HTERT RPE-1 (cell line): ENCODE data around the gene OR4F6.

Experiments
- in situ Hi-C: fragments of 300-500 bp; cut with MboI; formaldehyde crosslinking; loops from 4 replicates; pipeline ENCODE4 v1.14.3; 2020; ENCODE audit warnings: low sequenced_read_pairs

Gene OR4F6

DNA sequence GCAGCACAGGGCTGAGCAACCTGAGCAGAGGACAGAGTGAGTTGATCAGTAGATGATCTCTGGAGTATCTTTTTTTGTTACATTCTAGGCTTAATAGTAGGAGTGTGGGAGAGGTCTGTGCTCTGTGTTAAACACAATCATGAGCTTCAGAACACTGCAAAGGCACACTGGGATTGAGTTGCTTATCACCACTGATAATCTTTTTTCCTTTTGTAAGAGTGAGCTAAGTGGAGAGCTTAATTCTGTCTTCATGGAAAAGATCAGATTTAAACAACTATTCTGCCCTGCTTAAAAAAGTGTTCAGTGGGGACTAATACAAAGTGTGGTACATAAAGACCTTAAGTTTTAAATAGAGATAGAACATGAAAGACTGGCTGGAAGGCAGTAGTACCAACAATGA, 1.1 kb downstream of the OR4F6 start:
- in situ Hi-C loops, result no loop called here

DNA sequence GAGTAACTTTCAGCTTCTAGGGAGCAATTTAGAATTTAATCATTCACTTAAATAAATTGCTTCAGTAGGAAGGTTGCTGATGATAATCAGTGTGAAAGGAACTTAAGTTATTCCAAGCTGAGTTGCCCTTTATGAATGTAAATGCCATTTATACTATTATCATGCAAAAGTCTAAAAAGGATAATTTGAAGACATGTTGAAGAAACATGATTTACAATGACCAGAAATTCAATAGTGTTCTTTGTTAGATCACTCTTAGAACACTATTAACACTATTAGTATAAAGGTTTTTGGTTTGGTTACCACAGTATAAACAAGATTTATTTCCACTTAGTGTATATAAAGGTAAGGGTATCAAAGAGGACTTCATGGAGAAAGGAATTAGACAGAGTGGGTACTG, 1.6 kb downstream of the OR4F6 start:
- in situ Hi-C loops, result no loop called here

DNA sequence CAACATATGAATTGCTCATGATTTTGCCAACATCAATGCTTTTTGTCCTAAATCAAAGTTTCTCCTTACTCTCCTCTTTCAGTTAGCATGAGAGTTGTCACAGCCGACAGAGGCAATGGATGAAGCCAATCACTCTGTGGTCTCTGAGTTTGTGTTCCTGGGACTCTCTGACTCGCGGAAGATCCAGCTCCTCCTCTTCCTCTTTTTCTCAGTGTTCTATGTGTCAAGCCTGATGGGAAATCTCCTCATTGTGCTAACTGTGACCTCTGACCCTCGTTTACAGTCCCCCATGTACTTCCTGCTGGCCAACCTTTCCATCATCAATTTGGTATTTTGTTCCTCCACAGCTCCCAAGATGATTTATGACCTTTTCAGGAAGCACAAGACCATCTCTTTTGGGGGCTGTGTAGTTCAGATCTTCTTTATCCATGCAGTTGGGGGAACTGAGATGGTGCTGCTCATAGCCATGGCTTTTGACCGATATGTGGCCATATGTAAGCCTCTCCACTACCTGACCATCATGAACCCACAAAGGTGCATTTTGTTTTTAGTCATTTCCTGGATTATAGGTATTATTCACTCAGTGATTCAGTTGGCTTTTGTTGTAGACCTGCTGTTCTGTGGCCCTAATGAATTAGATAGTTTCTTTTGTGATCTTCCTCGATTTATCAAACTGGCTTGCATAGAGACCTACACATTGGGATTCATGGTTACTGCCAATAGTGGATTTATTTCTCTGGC, 2.5 kb downstream of the OR4F6 start:
- in situ Hi-C loops, result no loop called here

- in situ Hi-C loops, result no loop called here
Measured at GRCh38 chr15:101807345-101807945, 4.1 kb downstream of the OR4F6 start.

DNA sequence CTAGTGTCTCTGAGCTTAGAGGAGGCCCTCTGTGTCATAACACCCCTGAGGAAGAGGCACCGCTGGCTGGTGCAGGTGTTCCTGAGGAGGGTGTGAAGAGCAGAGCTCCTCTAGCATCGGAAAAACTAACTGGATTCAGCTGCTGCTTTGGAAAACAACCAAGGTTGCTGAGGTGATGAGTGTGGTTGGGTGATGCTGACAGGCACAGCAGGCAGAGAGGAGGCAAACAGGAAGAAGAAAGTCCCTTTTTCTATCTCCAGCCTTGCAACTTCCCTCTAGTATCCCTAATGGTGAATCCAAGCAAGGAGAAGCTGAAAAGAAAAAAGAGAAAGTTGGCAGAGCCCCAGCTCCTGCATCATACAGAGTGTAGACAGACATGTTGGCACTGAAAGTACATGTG, 4.9 kb downstream of the OR4F6 start:
- in situ Hi-C loops, result no loop called here

DNA sequence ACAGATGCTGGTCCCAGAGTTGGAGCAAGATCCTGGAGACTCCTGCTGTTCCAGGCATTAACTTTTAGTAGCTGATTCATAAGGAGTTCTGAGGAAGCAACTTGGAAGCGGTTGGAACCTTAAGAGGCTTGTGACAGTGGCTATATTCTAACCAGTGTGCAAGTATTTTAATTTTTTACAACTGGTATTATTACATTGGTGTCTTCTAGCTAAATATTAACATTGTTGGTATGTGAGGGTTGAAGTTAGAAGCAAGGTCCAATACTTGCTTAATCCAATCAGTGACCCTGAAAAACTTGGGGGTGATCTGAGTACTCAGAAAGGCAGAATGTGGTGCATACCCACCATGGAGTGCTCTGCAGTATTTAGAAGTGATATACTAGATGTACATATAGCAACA, 7.1 kb downstream of the OR4F6 start:
- in situ Hi-C loops, result no loop called here

DNA sequence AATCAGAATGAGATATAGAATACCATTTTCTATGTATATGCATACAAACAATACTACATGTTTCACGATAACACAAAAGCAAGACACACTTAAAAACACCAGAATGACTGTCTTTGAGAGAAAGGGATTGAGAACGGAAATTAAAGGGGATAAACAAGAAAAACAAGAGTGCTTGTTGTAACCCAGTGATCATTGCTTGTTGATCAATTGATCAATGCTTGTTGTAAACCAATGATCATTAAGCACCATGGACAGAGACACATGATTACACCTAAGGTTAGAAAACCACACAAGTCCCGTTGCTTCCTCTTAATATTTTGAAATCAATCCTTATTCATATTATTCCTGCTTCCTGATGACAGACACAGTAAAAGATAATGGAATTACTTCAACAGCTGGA, 7.6 kb downstream of the OR4F6 start:
- in situ Hi-C loops, result no loop called here

DNA sequence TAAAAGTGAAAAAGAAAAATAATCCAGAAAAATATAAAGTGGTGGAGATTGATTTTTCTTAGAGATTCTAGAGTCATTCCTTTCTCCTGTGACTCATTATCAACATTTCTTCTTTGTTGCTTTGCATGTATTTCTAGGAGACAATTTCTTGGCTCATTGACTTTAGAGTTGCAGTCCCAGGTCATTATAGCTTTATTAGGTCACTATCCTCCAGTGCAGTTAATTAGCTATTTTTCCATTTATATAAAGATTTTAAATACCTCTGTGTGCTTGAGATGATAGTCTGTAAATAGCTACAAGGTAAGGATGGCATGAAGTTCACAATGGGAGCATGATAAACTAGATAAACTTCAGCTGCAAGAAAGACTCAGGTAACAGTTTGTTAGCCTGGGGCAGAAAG, 8.6 kb downstream of the OR4F6 start, which contains the start of gene OR4F15:
OR4F15 (plus strand) TSS at position 301 of the 400 bp plus-strand sequence. CDS start 5,985 bp downstream, outside the sequence.
- in situ Hi-C loops, result no loop called here

DNA sequence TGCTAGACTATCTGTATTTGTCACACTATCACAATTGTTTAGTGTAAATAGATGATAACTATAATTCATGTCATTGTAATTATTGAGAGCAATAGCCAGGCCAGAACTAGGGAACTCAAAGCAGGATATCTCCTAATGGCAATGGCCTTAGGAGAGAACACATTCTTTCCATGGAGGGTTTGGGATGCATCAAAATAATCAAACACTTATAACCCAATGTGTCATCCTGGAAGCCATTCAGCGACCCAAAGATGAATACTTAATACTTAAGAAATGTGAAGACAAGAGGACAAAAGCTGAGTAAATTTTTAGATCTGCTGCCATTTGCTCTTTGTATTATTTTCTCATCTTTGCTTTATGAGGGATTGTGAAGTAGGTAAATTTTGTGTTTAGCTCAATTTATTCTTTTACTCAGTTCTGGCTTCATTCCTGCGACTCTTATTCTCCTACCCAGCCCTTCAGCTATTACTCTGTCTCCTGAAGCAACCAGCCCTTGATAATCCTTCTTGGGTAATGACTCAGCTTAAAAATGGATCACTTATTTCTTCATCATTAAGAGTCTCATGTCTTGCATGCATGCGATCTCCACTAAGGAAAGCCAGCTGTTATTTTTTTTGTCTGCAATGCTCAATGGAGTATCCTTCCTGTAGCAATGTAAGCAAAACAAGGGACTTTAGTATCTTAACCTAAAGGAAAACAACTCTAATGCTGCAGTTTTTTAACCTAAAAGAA, 10.7 kb downstream of the OR4F6 start:
- in situ Hi-C loops, result no loop called here

DNA sequence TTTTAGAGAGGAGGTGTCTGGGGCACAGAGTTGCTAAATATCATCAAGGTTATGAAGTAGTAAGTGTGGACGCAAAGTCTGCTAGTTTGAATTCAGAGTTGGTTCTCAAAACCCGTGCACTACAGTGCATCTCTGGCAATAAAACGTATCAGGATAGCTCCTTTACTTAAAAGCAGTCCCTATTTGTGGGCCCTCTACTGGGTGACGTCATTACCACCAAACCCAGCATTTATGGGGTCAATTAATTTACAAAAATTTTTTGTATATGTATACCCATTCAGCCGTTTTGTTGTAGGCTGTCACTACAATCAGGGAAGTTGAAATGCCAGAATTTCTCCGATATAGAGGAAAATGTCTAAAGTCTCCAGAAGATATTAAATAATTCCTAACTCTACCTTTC, 17.5 kb downstream of the OR4F6 start:
- in situ Hi-C loops, result no loop called here

- in situ Hi-C loops, result no loop called here
Measured at GRCh38 chr15:101827257-101827656, 23.9 kb downstream of the OR4F6 start.

DNA sequence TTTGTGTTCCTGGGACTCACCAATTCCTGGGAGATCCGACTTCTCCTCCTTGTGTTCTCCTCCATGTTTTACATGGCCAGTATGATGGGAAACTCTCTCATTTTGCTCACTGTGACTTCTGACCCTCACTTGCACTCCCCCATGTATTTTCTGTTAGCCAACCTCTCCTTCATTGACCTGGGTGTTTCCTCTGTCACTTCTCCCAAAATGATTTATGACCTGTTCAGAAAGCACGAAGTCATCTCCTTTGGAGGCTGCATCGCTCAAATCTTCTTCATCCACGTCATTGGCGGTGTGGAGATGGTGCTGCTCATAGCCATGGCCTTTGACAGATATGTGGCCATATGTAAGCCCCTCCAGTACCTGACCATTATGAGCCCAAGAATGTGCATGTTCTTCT, 25.5 kb downstream of the OR4F6 start:
- in situ Hi-C loops, result no loop called here

DNA sequence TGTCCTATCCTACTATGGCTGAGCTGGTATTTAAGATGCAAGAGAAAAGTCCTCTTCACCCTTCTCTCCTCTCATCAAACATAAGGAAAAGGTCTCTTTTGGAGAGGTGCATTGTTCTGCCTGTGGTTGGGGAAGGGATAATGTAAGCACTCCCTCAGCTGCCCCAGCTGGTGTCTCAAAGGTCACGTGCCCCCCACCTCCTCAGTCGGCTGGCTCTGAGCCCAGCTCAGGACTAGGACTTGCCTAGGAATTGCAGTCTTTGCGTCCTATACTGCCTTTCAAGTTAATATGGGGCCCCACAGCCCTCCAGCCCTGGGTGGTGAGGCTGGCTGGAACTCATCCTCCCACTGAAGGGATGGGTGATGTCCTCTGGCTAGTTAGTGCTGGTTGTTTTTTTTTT, 38.3 kb downstream of the OR4F6 start:
- in situ Hi-C loops, result no loop called here

GRCh38 chr15:101844916-101845315, 41.6 kb downstream of the OR4F6 start:
- in situ Hi-C loops, result no loop called here

- in situ Hi-C loops, result no loop called here
Measured at GRCh38 chr15:101852356-101852755, 49.0 kb downstream of the OR4F6 start.
